Sigmoid colon (tissue), 7 donors: ENCODE measurements around the gene NTNG1. TPM values are rescaled to one million over a fixed set of nuclear protein-coding genes. Genes with fewer than 3 reads are reported as not detected.

ENCODE experiments used
- DNase-seq: peaks from one replicate; pipeline ENCODE4 v3.0.0-alpha.2; 2019
- H3K27ac ChIP-seq, 4 donors: fragments of 200-600 bp; sonication (generic); one replicate each; pipeline ENCODE4 v1.5.1; 2016 to 2019; ENCODE audit warnings: mild to moderate bottlenecking in 1 of 4
- H3K27me3 ChIP-seq, 3 donors: fragments of 200-600 bp; sonication (generic); one replicate each; pipeline ENCODE4 v1.5.1; 2019; ENCODE audit warnings: mild to moderate bottlenecking in 1 of 3
- H3K36me3 ChIP-seq, 4 donors: fragments of 200-600 bp; sonication (generic); one replicate each; pipeline ENCODE4 v1.5.1; 2016 to 2019
- H3K4me1 ChIP-seq, 4 donors: fragments of 200-600 bp; sonication (generic); one replicate each; pipeline ENCODE4 v1.5.1; 2017 to 2019
- H3K4me3 ChIP-seq, 4 donors: fragments of 200-600 bp; sonication (generic); one replicate each; pipeline ENCODE4 v1.5.1; 2017 to 2019; ENCODE audit warnings: mild to moderate bottlenecking in 2 of 4, moderate library complexity in 1 of 4
- H3K9me3 ChIP-seq, 4 donors: fragments of 200-600 bp in 3 of 4; sonication (generic) in 3 of 4; one replicate each; pipeline versions ENCODE4 v1.5.1 to v1.6.1; 2013 to 2019
- CTCF ChIP-seq, 4 experiments: fragments of 450-650 bp in 3 of 4; fragments of 200-600 bp in 1 of 4; IDR thresholded peaks; one replicate each; pipeline ENCODE4 v1.5.1; 2016 to 2019; ENCODE audit warnings: antibody characterized with exemption in 4 of 4, mild to moderate bottlenecking in 3 of 4, moderate library complexity in 2 of 4
- EP300 ChIP-seq, 4 donors: sonication (generic); formaldehyde crosslinking; IDR thresholded peaks; one replicate each; pipeline ENCODE4 v1.6.1; 2017; ENCODE audit warnings: antibody characterized with exemption in 4 of 4
- POLR2A ChIP-seq, 2 donors: fragments of 450-650 bp; IDR thresholded peaks; one replicate each; pipeline ENCODE4 v1.6.1; 2016; ENCODE audit warnings: antibody characterized with exemption in 2 of 2, mild to moderate bottlenecking in 2 of 2, moderate library complexity in 2 of 2
- POLR2AphosphoS5 ChIP-seq, 4 donors: sonication (generic); formaldehyde crosslinking; IDR thresholded peaks; one replicate each; pipeline ENCODE4 v1.6.1; 2017; ENCODE audit warnings: antibody characterized with exemption in 4 of 4
- WGBS, 2 donors: extraction: QIAGEN DNeasy Blood & Tissue Kit; methylation state at CpG; one replicate each; pipeline ENCODE4 v1.1.7; 2013; 5-methylcytosine and 5-hydroxymethylcytosine counted together
- intact Hi-C: fragments of 100-400 bp; cut with DNase I; formaldehyde crosslinking; loops from one replicate; pipeline ENCODE4 v1.15.1; 2023
- polyA plus RNA-seq, 3 donors: library from polyadenylated mRNA; stranded (reverse); fragments of 200-250 nt; gene quantifications; one replicate each; pipeline ENCODE4 v1.2.3, GENCODE V29; 2013
- total RNA-seq, 4 donors: library from RNA; depleted of rRNA; stranded (reverse); fragments of >200 nt; gene quantifications; one replicate each; pipeline ENCODE4 v1.1.0, GENCODE V29; 2016
- donor health status: healthy with polysubstance abuse.
- donor health status: Bipolar disorder and iron deficiency.
- donor health status: healthy.

NTNG1 gene
- total and polyA plus RNA-seq, 7 donors: under 0.01 to 32.5 (median 9.5) TPM; not detected in 1

DNA sequence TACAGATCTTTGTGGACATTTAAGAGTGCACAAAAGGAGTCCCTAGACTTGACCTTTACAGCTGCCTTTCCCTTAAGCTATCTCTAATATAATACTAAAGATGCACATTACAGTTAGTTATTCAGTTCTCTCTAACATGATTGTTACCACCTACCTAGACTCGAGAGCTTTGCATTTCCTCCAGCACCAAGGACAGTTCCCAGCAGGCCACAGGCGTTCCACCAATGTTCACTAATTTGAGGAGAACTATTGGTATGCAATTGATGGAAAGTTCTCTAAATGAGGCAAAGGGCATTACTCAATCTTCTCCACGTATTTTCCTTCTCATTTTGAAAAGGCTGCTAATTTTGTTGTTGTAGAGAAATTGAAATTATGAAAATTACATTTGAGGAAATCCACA lies 5.4 kb upstream of the NTNG1 start:
- Histone ChIP-seq H3K4me3 (no peak overlapping the region), H3K27ac (no peak overlapping the region), H3K9me3 (peaks cover 0 to 2% (median 0%) of the 10 kb centered on the region in 4 donors), H3K4me1 (peaks cover 0 to 10% (median 7%) of the 10 kb centered on the region in 4 donors), H3K36me3 (no peaks in the 10 kb centered on the region), H3K27me3 (no peaks in the 10 kb centered on the region)
- no peak for DNase-seq
- TF ChIP-seq CTCF (IDR thresholded peaks at IDR 0.05): no peak
- TF ChIP-seq POLR2A (IDR thresholded peaks at IDR 0.05): no peak
- no peak for TF ChIP-seq EP300 (IDR thresholded peaks at IDR 0.05)
- no peak for TF ChIP-seq POLR2AphosphoS5 (IDR thresholded peaks at IDR 0.05)
- intact Hi-C loops: no loop called here
- 0 to 5% methylated on average over 3 of the region's 3 CpGs for WGBS, 2 donors

GRCh38 chr1:107138166-107138565 lies 2.7 kb upstream of the NTNG1 start:
- Histone ChIP-seq H3K27me3 (no peaks in the 10 kb centered on the region), H3K9me3 (peaks cover 0 to 2% (median 0%) of the 10 kb centered on the region in 4 donors), H3K4me3 (no peak overlapping the region), H3K36me3 (no peaks in the 10 kb centered on the region), H3K27ac (no peak overlapping the region), H3K4me1 (peaks cover 0 to 21% (median 15%) of the 10 kb centered on the region in 4 donors)
- DNase-seq: no peak
- no peak for TF ChIP-seq POLR2AphosphoS5 (IDR thresholded peaks at IDR 0.05)
- TF ChIP-seq EP300 (IDR thresholded peaks at IDR 0.05): no peak
- intact Hi-C loops: no loop called here

GRCh38 chr1:107138767-107139445 lies 1.9 kb upstream of the NTNG1 start:
- DNase-seq: no peak
- peaks cover 0 to 2% (median 0%) of the 10 kb centered on the region in 4 donors for H3K9me3 ChIP-seq
- 89 to 90% methylated on average over 3 of the region's 3 CpGs for WGBS, 2 donors
- no peak overlapping the region for H3K4me3 ChIP-seq
- no peak overlapping the region for H3K27ac ChIP-seq
- H3K27me3 ChIP-seq: no peaks in the 10 kb centered on the region
- intact Hi-C loops: no loop called here
- H3K4me1 ChIP-seq: peaks cover 0 to 21% (median 15%) of the 10 kb centered on the region in 4 donors
- TF ChIP-seq POLR2A (IDR thresholded peaks at IDR 0.05) (no peak), EP300 (IDR thresholded peaks at IDR 0.05) (no peak), CTCF (IDR thresholded peaks at IDR 0.05) (no peak), POLR2AphosphoS5 (IDR thresholded peaks at IDR 0.05) (no peak)
- H3K36me3 ChIP-seq: no peaks in the 10 kb centered on the region

DNA sequence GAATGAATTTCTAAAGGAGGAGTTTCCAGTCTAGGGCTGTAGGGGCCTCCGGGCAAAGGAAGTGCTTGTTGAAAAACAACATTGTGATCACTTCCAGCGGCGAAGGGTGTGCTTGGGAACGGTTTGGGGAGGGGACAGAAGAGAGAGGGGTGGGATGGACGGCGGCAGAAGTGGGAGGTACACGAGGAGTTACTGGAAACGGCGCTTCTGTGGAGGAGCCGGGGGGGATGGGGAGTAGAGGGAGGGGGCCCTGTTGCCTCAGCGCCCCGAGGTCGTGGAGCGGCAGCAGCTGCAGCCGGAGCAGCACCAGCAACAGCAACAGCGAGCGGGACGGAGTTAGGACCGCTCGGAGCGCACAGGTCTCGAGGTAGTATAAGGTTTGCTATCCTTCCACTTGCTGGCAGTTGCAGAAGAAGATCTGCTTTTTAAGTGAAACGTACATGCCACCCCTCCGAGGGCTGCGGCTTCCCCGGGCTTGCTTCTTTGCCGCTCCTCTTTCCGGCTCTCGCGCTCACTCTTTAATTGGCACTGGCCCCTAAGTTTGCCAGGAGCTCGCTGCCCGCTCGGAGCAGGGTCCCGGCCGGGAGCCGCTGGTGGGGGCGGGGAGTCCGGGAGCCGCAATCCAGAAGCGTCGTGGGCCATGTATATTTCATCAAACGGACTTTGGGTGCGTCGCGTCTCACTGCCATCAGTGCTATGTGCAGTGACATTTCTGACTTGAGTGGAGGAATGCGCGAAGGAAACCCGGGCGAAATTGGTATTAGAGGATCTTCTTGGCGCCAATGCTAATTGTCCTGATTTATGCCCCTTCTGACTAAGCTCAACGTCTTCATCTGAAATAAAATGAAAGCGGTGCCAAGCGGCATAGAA lies 771 bp upstream of the NTNG1 start:
- peak overlapping the region in 3 of 4 donors; percentile 44 to 73 (median 68) for H3K27ac ChIP-seq

DNA sequence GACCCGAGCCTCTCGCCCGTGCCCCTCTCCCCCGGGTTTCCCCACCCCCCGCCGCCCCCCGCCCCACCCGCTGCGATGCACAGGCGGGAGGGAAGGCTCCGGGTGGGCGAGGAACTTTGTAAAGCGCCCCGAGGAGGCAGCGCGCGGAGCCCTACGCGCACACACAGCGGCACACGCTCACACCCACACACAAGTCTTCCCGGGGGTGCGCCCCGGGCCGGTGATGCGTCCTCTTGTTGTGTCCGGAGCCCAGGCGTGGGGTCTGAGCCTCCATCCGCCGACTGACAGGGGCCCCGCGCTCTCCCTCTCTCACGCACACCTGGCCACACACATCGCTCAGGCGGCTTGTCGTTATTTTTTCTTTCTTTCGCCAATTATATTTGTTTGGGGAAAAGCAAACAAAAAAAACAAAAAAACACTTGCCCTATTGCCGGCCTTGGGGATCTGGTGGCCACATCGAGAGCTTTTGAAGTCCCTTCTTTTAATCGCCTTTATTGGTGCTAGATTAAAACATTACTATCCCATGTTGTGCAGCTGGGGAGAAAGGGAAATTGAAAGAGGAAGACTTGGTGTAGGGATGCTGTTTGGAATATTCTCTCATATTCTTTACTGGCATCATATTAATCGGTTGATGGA lies 770 bp downstream of the NTNG1 start:
- WGBS, 2 donors: 1% methylated on average over 41 of the region's 41 CpGs
- peak overlapping the region; percentile 58 to 73 (median 68) for H3K4me3 ChIP-seq
- peak overlapping the region in 3 of 4 donors; percentile 49 to 73 (median 68) for H3K27ac ChIP-seq
- no peaks in the 10 kb centered on the region for H3K27me3 ChIP-seq
- intact Hi-C loops: loop anchor here (2.0 to 5.0 kb wide), 3 partner anchors 85 to 611 kb away; partner anchors contain the start of gene PRMT6
- TF ChIP-seq POLR2AphosphoS5 (IDR thresholded peaks at IDR 0.05) (no peak), EP300 (IDR thresholded peaks at IDR 0.05) (no peak), POLR2A (IDR thresholded peaks at IDR 0.05) (no peak), CTCF (IDR thresholded peaks at IDR 0.05) (no peak)
- H3K36me3 ChIP-seq: no peaks in the 10 kb centered on the region
- H3K4me1 ChIP-seq: peaks cover 0 to 21% (median 15%) of the 10 kb centered on the region in 4 donors
- no peak for DNase-seq
- peaks cover 0 to 2% (median 0%) of the 10 kb centered on the region in 4 donors for H3K9me3 ChIP-seq

More for the DNA sequence above, 771 bp upstream of the NTNG1 start:
- H3K36me3 ChIP-seq: no peaks in the 10 kb centered on the region
- 1% methylated on average over 53 of the region's 53 CpGs for WGBS, 2 donors
- peaks cover 0 to 21% (median 15%) of the 10 kb centered on the region in 4 donors for H3K4me1 ChIP-seq
- no peak for TF ChIP-seq POLR2A (IDR thresholded peaks at IDR 0.05)
- peak in 1 of 4 donors; percentile 12 for TF ChIP-seq POLR2AphosphoS5 (IDR thresholded peaks at IDR 0.05)
- intact Hi-C loops: loop anchor here (5.0 kb wide), 2 partner anchors 387 to 612 kb away; no protein-coding TSS in a partner anchor
- no peaks in the 10 kb centered on the region for H3K27me3 ChIP-seq
- H3K4me3 ChIP-seq: peak overlapping the region; percentile 58 to 73 (median 68)
- DNase-seq: peak; percentile 66
- peaks cover 0 to 2% (median 0%) of the 10 kb centered on the region in 4 donors for H3K9me3 ChIP-seq
